Measurements from ENCODE around the gene PODXL2. TPM values are rescaled to one million over a fixed set of nuclear protein-coding genes. Genes with fewer than 3 reads are reported as not detected.

PODXL2 gene
- total RNA-seq, 2 donors from 2014 or later, result 12.1 to 19.0 TPM

GRCh38 chr3:127720985-127721935 lies 92.3 kb downstream of the PODXL2 start:
- Histone ChIP-seq H3K9me3 (no peaks in the 10 kb centered on the region), H3K27ac (no peak overlapping the region), H3K9ac (ENCODE audit: low read depth in 2 of 2, low read length in 2 of 2) (no peak overlapping the region), H3K4me1 (no peaks in the 10 kb centered on the region), H3K4me3 (no peak overlapping the region), H3K36me3 (no peaks in the 10 kb centered on the region), H3K27me3 (no peaks in the 10 kb centered on the region)
- intact Hi-C loops (cut with DNase I), result no loop called here
- TF ChIP-seq CTCF (IDR thresholded peaks at IDR 0.05), result no peak
- no peak for DNase-seq

GRCh38 chr3:127722091-127722784 lies 93.3 kb downstream of the PODXL2 start:
- DNase-seq, result no peak
- H3K9me3 ChIP-seq, result no peaks in the 10 kb centered on the region
- H3K27me3 ChIP-seq, result no peaks in the 10 kb centered on the region
- H3K4me1 ChIP-seq, result no peaks in the 10 kb centered on the region
- H3K36me3 ChIP-seq, result no peaks in the 10 kb centered on the region
- no peak overlapping the region for H3K4me3 ChIP-seq
- H3K9ac ChIP-seq (ENCODE audit: low read depth in 2 of 2, low read length in 2 of 2), result no peak overlapping the region
- H3K27ac ChIP-seq, result no peak overlapping the region
- intact Hi-C loops (cut with DNase I), result no loop called here
- TF ChIP-seq CTCF (IDR thresholded peaks at IDR 0.05), result no peak

Small RNA genes lying within 50 kb of the gene (microRNA-seq; reads per million reads assigned to microRNA genes)
- gene MIR7976, result not detected

Other genes starting within 250 kb of the PODXL2 start
- gene TPRA1, start 38.5 kb upstream of the PODXL2 start, total RNA-seq, result 10 to 100 TPM; 23.4 to 38.0 TPM
- 10 to 100 TPM; 14.7 to 93.0 TPM for gene MCM2, start 30.8 kb upstream of the PODXL2 start, total RNA-seq
- gene ABTB1, start 43.8 kb downstream of the PODXL2 start, total RNA-seq, result 10 to 100 TPM; 14.9 to 22.9 TPM
- gene MGLL, start 193.3 kb downstream of the PODXL2 start, total RNA-seq, result 100 to 1,000 TPM; 123 to 200 TPM